ENCODE data around the gene SNX9. TPM values are rescaled to one million over a fixed set of nuclear protein-coding genes. Genes with fewer than 3 reads are reported as not detected.

Gene SNX9
- total and polyA plus RNA-seq, 10 of the 15 experiments (the other 5 are each of a cell fraction or from before 2014, with no cell fraction given): 0.03 to 2.0 (median 0.37) TPM

DNA sequence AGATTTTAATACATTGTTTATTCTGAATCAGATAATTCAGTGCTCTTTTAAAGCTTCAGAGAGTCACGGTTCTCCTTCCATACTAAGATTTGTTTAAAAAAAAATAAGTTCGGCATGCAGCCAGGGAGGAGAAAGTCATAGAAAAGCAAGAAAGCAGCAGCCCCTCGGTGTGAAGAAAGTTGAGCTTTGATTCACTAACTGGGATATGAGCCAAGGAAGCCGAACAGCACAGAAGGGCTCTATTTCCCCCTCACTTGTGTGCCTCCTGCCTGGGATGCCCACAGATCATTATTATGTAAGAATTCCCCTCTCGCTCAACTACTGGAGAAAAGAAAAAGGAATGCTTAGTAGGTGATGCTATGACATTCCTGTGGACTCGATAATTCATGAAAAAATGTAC lies 89.3 kb downstream of the SNX9 start (continued):
- TF ChIP-seq, protein P1, sequence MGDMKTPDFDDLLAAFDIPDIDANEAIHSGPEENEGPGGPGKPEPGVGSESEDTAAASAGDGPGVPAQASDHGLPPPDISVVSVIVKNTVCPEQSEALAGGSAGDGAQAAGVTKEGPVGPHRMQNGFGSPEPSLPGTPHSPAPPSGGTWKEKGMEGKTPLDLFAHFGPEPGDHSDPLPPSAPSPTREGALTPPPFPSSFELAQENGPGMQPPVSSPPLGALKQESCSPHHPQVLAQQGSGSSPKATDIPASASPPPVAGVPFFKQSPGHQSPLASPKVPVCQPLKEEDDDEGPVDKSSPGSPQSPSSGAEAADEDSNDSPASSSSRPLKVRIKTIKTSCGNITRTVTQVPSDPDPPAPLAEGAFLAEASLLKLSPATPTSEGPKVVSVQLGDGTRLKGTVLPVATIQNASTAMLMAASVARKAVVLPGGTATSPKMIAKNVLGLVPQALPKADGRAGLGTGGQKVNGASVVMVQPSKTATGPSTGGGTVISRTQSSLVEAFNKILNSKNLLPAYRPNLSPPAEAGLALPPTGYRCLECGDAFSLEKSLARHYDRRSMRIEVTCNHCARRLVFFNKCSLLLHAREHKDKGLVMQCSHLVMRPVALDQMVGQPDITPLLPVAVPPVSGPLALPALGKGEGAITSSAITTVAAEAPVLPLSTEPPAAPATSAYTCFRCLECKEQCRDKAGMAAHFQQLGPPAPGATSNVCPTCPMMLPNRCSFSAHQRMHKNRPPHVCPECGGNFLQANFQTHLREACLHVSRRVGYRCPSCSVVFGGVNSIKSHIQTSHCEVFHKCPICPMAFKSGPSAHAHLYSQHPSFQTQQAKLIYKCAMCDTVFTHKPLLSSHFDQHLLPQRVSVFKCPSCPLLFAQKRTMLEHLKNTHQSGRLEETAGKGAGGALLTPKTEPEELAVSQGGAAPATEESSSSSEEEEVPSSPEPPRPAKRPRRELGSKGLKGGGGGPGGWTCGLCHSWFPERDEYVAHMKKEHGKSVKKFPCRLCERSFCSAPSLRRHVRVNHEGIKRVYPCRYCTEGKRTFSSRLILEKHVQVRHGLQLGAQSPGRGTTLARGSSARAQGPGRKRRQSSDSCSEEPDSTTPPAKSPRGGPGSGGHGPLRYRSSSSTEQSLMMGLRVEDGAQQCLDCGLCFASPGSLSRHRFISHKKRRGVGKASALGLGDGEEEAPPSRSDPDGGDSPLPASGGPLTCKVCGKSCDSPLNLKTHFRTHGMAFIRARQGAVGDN (IDR thresholded peaks at IDR 0.05): no peak
- no peak for TF ChIP-seq SIN3A (IDR thresholded peaks at IDR 0.05; ENCODE audit: low read depth, low read length)
- no peak for TF ChIP-seq STAT3 (IDR thresholded peaks at IDR 0.05; ENCODE audit: low read depth, low read length)
- TF ChIP-seq BMI1 (IDR thresholded peaks at IDR 0.05; ENCODE audit: borderline replicate concordance): no peak
- no peak for TF ChIP-seq YY1 (IDR thresholded peaks at IDR 0.05; ENCODE audit: low read depth, low read length)
- no peak for TF ChIP-seq POLR2A (IDR thresholded peaks at IDR 0.05; ENCODE audit: low read depth, low read length)

DNA sequence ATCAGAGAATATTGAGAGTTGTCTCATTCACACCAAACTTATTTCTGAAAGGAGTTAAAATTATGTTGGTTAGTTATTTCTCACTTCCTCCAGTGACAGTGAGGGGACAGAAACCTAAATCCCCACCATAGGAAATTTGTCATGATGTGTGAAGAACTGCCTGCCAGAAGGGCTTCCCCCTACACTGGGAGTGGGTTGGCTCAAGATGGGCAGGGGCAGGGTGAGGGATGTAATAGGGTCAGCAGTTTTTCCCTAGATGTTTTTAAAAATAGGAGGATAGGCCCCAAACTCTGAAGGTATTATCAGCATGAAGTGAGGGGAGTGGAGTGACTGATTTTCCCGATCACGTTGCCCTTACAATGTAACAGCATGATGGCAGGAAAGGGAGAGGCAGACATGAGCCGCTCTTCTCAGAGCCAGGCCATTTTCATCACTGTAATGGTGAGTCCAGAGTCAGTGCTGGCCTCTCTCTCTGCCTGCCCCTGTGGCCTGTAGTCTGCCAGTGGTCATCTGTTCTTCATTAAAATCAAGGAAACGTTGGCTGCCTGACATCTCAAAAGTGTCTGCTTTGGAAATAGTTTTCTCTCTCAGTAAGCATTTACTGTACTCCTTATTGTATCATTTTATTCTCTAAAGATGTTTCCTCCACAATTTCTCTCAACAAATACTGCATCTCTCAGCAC lies 98.8 kb downstream of the SNX9 start:
- ChIA-PET CTCF (no interaction called here), RAD21 (ENCODE audit: unreplicated experiment) (no interaction called here), SMC1A (ENCODE audit: uncharacterized antibody, unreplicated experiment) (interaction anchor here (1.2 to 1.4 kb wide), 2 partner anchors 8 to 20 kb away, joined by 4 read pairs; no protein-coding TSS in a partner anchor), POLR2A (no interaction called here)
- Histone ChIP-seq H3K27me3 (replicated peaks in 1 of 2; ENCODE audit: control insufficient read depth in 2 of 2, insufficient read depth in 2 of 2, low read length in 1 of 2) (no peaks in the 10 kb centered on the region; a peak in 1 of 4 replicates), H3K79me2 (ENCODE audit: control insufficient read depth, insufficient read depth, low read length) (no peaks in the 10 kb centered on the region), H3K4me3 (no peak overlapping the region), H3K9ac (ENCODE audit: control insufficient read depth, insufficient read depth, low read length) (no peak overlapping the region), H3K4me1 (ENCODE audit: control insufficient read depth, insufficient read depth, low read length) (no peaks in the 10 kb centered on the region), H3K9me3 (replicated peaks; ENCODE audit: control insufficient read depth, insufficient read depth, low read length) (no peaks in the 10 kb centered on the region; the same call in 2 of the 3 replicates), H3K4me2 (ENCODE audit: control insufficient read depth, insufficient read depth) (no peak overlapping the region), H3K36me3 (ENCODE audit: control insufficient read depth in 2 of 2, insufficient read depth in 2 of 2, low read length in 1 of 2) (no peaks in the 10 kb centered on the region), H3K27ac (ENCODE audit: control insufficient read depth, insufficient read depth) (no peak overlapping the region), H4K20me1 (ENCODE audit: control insufficient read depth, insufficient read depth) (no peaks in the 10 kb centered on the region), H2AFZ (ENCODE audit: control insufficient read depth, low read depth, low read length) (no peak overlapping the region)
- no peak for ATAC-seq
- no TSS peak for BruUV-seq (replicated peaks)
- TF ChIP-seq, protein P2, sequence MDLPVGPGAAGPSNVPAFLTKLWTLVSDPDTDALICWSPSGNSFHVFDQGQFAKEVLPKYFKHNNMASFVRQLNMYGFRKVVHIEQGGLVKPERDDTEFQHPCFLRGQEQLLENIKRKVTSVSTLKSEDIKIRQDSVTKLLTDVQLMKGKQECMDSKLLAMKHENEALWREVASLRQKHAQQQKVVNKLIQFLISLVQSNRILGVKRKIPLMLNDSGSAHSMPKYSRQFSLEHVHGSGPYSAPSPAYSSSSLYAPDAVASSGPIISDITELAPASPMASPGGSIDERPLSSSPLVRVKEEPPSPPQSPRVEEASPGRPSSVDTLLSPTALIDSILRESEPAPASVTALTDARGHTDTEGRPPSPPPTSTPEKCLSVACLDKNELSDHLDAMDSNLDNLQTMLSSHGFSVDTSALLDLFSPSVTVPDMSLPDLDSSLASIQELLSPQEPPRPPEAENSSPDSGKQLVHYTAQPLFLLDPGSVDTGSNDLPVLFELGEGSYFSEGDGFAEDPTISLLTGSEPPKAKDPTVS (IDR thresholded peaks at IDR 0.05; ENCODE audit: low read depth, low read length): no peak
- peak in 1 of 2 experiments; percentile 39; a peak in 2 of 4 replicates for TF ChIP-seq IKZF2 (IDR thresholded peaks at IDR 0.05)
- no peak for TF ChIP-seq HDGF (IDR thresholded peaks at IDR 0.05)
- TF ChIP-seq RFX5 (IDR thresholded peaks at IDR 0.05; ENCODE audit: low read depth, low read length): no peak
- TF ChIP-seq SMAD5 (IDR thresholded peaks at IDR 0.05; ENCODE audit: low read depth): no peak
- TF ChIP-seq CHD1 (IDR thresholded peaks at IDR 0.05; ENCODE audit: low read depth, low read length): no peak
- intact Hi-C loops (cut with micrococcal nuclease; ENCODE audit: unreplicated experiment): no loop called here
- 74% methylated on average over 4 of the region's 4 CpGs for WGBS (ENCODE audit: insufficient coverage, insufficient replicate concordance, low lambda C conversion rate, missing lambda C conversion rate)
- FAIRE-seq: no peak
- in situ Hi-C loops (cut with MboI): no loop called here
- DNase-seq (ENCODE audit: low read depth, low spot score): no peak
